ENCODE results near the gene TEAD4.

- TF ChIP-seq CTCF (conservative IDR thresholded peaks at IDR 0.05): peak; percentile 28; the same call in 1 of the 2 replicates
- no peak for TF ChIP-seq EZH2 (IDR thresholded peaks at IDR 0.05; ENCODE audit: low read depth)
These were observed 45.7 kb downstream of the TEAD4 start for GRCh38 chr12:3004655-3005565.

All from PC-9 (cell line).